ENCODE measurements around the gene MYO15B. TPM values are rescaled to one million over a fixed set of nuclear protein-coding genes. Genes with fewer than 3 reads are reported as not detected.
A peak's percentile ranks its signal among the peaks of the same experiment; 100 is the strongest.

The MYO15B gene
- total RNA-seq, 1 experiment from 2014 or later = 7.1 TPM

GRCh38 chr17:75619506-75620431, 32.2 kb downstream of the MYO15B start:
- ATAC-seq = peak; percentile 53
- Histone ChIP-seq H3K79me2 (ENCODE audit: low read length) (no peaks in the 10 kb centered on the region), H3K4me1 (ENCODE audit: insufficient read depth, low read length) (no peaks in the 10 kb centered on the region), H3K9ac (ENCODE audit: low read length) (no peak overlapping the region), H3F3A (ENCODE audit: low read length, unreplicated experiment) (no peaks in the 10 kb centered on the region), H3K9me3 (ENCODE audit: low read length) (no peaks in the 10 kb centered on the region), H3K27me3 (ENCODE audit: low read length) (no peaks in the 10 kb centered on the region), H2AFZ (ENCODE audit: low read length) (no peak overlapping the region), H4K20me1 (ENCODE audit: low read length) (no peaks in the 10 kb centered on the region), H3K36me3 (ENCODE audit: low read depth, low read length) (no peaks in the 10 kb centered on the region), H3K4me2 (ENCODE audit: low read length) (no peak overlapping the region), H3K27ac (ENCODE audit: low read length) (no peak overlapping the region), H3K9me2 (replicated peaks; ENCODE audit: low read length) (no peaks in the 10 kb centered on the region), H3K4me3 (ENCODE audit: low read length) (no peak overlapping the region)
- POLR2A ChIA-PET (ENCODE audit: unreplicated experiment) = no interaction called here
- BruUV-seq (replicated peaks) = no TSS peak
- TF ChIP-seq EZH2phosphoT487 (IDR thresholded peaks at IDR 0.05; ENCODE audit: borderline replicate concordance, low read length) = no peak
- peak; percentile 79 for TF ChIP-seq CTCF (conservative IDR thresholded peaks at IDR 0.05; ENCODE audit: low read depth, low read length)
- peak; percentile 52 for DNase-seq
- intact Hi-C loops (cut with micrococcal nuclease) = no loop called here
- CTCF ChIA-PET = interaction anchor here (3.2 kb wide), 1 partner anchor 13 kb away, joined by 8 read pairs; the partner anchor contains the start of gene SMIM5

- Histone ChIP-seq H3K4me3 (ENCODE audit: low read length) (no peak overlapping the region), H3K27ac (ENCODE audit: low read length) (no peak overlapping the region), H3F3A (ENCODE audit: low read length, unreplicated experiment) (no peaks in the 10 kb centered on the region), H3K9ac (ENCODE audit: low read length) (no peak overlapping the region), H3K4me2 (ENCODE audit: low read length) (no peak overlapping the region), H3K27me3 (ENCODE audit: low read length) (no peaks in the 10 kb centered on the region), H3K9me2 (replicated peaks; ENCODE audit: low read length) (no peaks in the 10 kb centered on the region), H3K36me3 (ENCODE audit: low read depth, low read length) (no peaks in the 10 kb centered on the region), H3K9me3 (ENCODE audit: low read length) (no peaks in the 10 kb centered on the region), H3K4me1 (ENCODE audit: insufficient read depth, low read length) (no peaks in the 10 kb centered on the region), H2AFZ (ENCODE audit: low read length) (no peak overlapping the region), H4K20me1 (ENCODE audit: low read length) (no peaks in the 10 kb centered on the region), H3K79me2 (ENCODE audit: low read length) (no peaks in the 10 kb centered on the region)
- intact Hi-C loops (cut with micrococcal nuclease) = no loop called here
- CTCF ChIA-PET = interaction anchor here (3.2 kb wide), 1 partner anchor 11 kb away, joined by 8 read pairs; the partner anchor contains the start of gene SMIM5
- DNase-seq (no peak), ATAC-seq (no peak)
- TF ChIP-seq EZH2 (IDR thresholded peaks at IDR 0.05; ENCODE audit: low read length, unreplicated experiment) = no peak
- TF ChIP-seq EZH2phosphoT487 (IDR thresholded peaks at IDR 0.05; ENCODE audit: borderline replicate concordance, low read length) = no peak
- TF ChIP-seq CTCF (conservative IDR thresholded peaks at IDR 0.05; ENCODE audit: low read depth, low read length) = no peak
- no TSS peak for BruUV-seq (replicated peaks)
- POLR2A ChIA-PET (ENCODE audit: unreplicated experiment) = no interaction called here
Measured at GRCh38 chr17:75621489-75621888, 33.9 kb downstream of the MYO15B start.

- Histone ChIP-seq H3K27ac (ENCODE audit: low read length) (no peak overlapping the region), H4K20me1 (ENCODE audit: low read length) (no peaks in the 10 kb centered on the region), H3K36me3 (ENCODE audit: low read depth, low read length) (no peaks in the 10 kb centered on the region), H3K27me3 (ENCODE audit: low read length) (no peaks in the 10 kb centered on the region), H3K9ac (ENCODE audit: low read length) (no peak overlapping the region), H3K4me3 (ENCODE audit: low read length) (no peak overlapping the region), H3K9me2 (replicated peaks; ENCODE audit: low read length) (no peaks in the 10 kb centered on the region), H3K9me3 (ENCODE audit: low read length) (no peaks in the 10 kb centered on the region), H3K4me2 (ENCODE audit: low read length) (no peak overlapping the region), H3K4me1 (ENCODE audit: insufficient read depth, low read length) (no peaks in the 10 kb centered on the region), H2AFZ (ENCODE audit: low read length) (no peak overlapping the region), H3F3A (ENCODE audit: low read length, unreplicated experiment) (no peaks in the 10 kb centered on the region), H3K79me2 (ENCODE audit: low read length) (no peaks in the 10 kb centered on the region)
- POLR2A ChIA-PET (ENCODE audit: unreplicated experiment) = no interaction called here
- no peak for ATAC-seq
- CTCF ChIA-PET = interaction anchor here (3.2 kb wide), 1 partner anchor 11 kb away, joined by 8 read pairs; the partner anchor contains the start of gene SMIM5
- TSS peak; percentile 5 for BruUV-seq (replicated peaks)
- intact Hi-C loops (cut with micrococcal nuclease) = no loop called here
- no peak for TF ChIP-seq CTCF (conservative IDR thresholded peaks at IDR 0.05; ENCODE audit: low read depth, low read length)
- TF ChIP-seq EZH2phosphoT487 (IDR thresholded peaks at IDR 0.05; ENCODE audit: borderline replicate concordance, low read length) = no peak
- TF ChIP-seq EZH2 (IDR thresholded peaks at IDR 0.05; ENCODE audit: low read length, unreplicated experiment) = no peak
- no peak for DNase-seq
Measured at GRCh38 chr17:75622076-75622475, 34.5 kb downstream of the MYO15B start.

Data from PC-3 (cell line).